Panc1 (cell line): Measurements from ENCODE around the gene ALK.

Experiments
- REST ChIP-seq, 2 experiments: IDR thresholded peaks; 2 replicates each; pipeline ENCODE4 v1.6.1; 2011 to 2012; ENCODE audit warnings: low read depth in 2 of 2, control low read depth in 1 of 2, low read length in 1 of 2, mild to moderate bottlenecking in 1 of 2, moderate library complexity in 1 of 2; ENCODE audit not compliant: insufficient read depth in 1 of 2
- TF ChIP-seq, protein P1 (sequence below): fragments of 450-650 bp; IDR thresholded peaks from 2 replicates; pipeline ENCODE4 v1.5.1; 2017; ENCODE audit warnings: mild to moderate bottlenecking

- TF ChIP-seq, protein P1, sequence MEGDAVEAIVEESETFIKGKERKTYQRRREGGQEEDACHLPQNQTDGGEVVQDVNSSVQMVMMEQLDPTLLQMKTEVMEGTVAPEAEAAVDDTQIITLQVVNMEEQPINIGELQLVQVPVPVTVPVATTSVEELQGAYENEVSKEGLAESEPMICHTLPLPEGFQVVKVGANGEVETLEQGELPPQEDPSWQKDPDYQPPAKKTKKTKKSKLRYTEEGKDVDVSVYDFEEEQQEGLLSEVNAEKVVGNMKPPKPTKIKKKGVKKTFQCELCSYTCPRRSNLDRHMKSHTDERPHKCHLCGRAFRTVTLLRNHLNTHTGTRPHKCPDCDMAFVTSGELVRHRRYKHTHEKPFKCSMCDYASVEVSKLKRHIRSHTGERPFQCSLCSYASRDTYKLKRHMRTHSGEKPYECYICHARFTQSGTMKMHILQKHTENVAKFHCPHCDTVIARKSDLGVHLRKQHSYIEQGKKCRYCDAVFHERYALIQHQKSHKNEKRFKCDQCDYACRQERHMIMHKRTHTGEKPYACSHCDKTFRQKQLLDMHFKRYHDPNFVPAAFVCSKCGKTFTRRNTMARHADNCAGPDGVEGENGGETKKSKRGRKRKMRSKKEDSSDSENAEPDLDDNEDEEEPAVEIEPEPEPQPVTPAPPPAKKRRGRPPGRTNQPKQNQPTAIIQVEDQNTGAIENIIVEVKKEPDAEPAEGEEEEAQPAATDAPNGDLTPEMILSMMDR, result no peak
- no peak for TF ChIP-seq REST (IDR thresholded peaks at IDR 0.05; ENCODE audit: insufficient read depth in 1 of 2, low read depth in 2 of 2, low read length in 1 of 2)
Measured at GRCh38 chr2:29559578-29559977, 361.8 kb downstream of the ALK start.
